Dendritic cell treated with granulocyte-macrophage colony-stimulating factor and Interleukin-4, amounts not matched to agents 40 ng/mL and 50 ng/mL, for 4 days (primary cell): ENCODE data around the gene PDF.

Experiments used
- H3K27ac Mint-ChIP-seq: one replicate; pipeline ENCODE4 v1.8.0; 2022; ENCODE audit warnings: mild to moderate bottlenecking, mixed read lengths
- H3K27me3 Mint-ChIP-seq: one replicate; pipeline ENCODE4 v1.8.0; 2022; ENCODE audit warnings: mild to moderate bottlenecking, mixed read lengths
- H3K36me3 Mint-ChIP-seq: one replicate; pipeline ENCODE4 v1.8.0; 2022; ENCODE audit warnings: low read depth, mixed read lengths
- H3K4me1 Mint-ChIP-seq: one replicate; pipeline ENCODE4 v1.8.0; 2022; ENCODE audit warnings: low read depth, mixed read lengths
- H3K4me3 Mint-ChIP-seq: one replicate; pipeline ENCODE4 v1.8.0; 2022; ENCODE audit warnings: mild to moderate bottlenecking, moderate library complexity, mixed read lengths
- H3K9me3 Mint-ChIP-seq: one replicate; pipeline ENCODE4 v1.8.0; 2022; ENCODE audit warnings: mixed read lengths
- intact Hi-C: fragments of 100-400 bp; cut with micrococcal nuclease; formaldehyde crosslinking; loops from one replicate; pipeline ENCODE4 v1.15.0; 2022

The PDF gene

GRCh38 chr16:69327585-69328310 is 2.6 kb downstream of the PDF start:
- no peaks in the 10 kb centered on the region for H3K9me3 Mint-ChIP-seq
- H3K4me1 Mint-ChIP-seq, result peaks cover 56% of the 10 kb centered on the region
- no peaks in the 10 kb centered on the region for H3K27me3 Mint-ChIP-seq
- H3K36me3 Mint-ChIP-seq, result peaks cover 80% of the 10 kb centered on the region
- intact Hi-C loops, result no loop called here
- H3K4me3 Mint-ChIP-seq, result no peak overlapping the region
- H3K27ac Mint-ChIP-seq, result no peak overlapping the region

- H3K9me3 Mint-ChIP-seq, result no peaks in the 10 kb centered on the region
- intact Hi-C loops, result no loop called here
- no peak overlapping the region for H3K4me3 Mint-ChIP-seq
- peaks cover 82% of the 10 kb centered on the region for H3K36me3 Mint-ChIP-seq
- H3K27me3 Mint-ChIP-seq, result no peaks in the 10 kb centered on the region
- H3K27ac Mint-ChIP-seq, result no peak overlapping the region
- H3K4me1 Mint-ChIP-seq, result peaks cover 56% of the 10 kb centered on the region
Measured at GRCh38 chr16:69326172-69326873, 4.1 kb downstream of the PDF start.

- Mint-ChIP-seq H3K27ac (no peak overlapping the region), H3K36me3 (peaks cover 87% of the 10 kb centered on the region), H3K4me1 (peaks cover 53% of the 10 kb centered on the region), H3K9me3 (no peaks in the 10 kb centered on the region), H3K4me3 (no peak overlapping the region), H3K27me3 (no peaks in the 10 kb centered on the region)
- intact Hi-C loops, result no loop called here
Measured at GRCh38 chr16:69325784-69326171, 4.6 kb downstream of the PDF start.

- Mint-ChIP-seq H3K4me1 (peaks cover 49% of the 10 kb centered on the region), H3K27ac (peak overlapping the region; percentile 40), H3K9me3 (no peaks in the 10 kb centered on the region), H3K36me3 (peaks cover 95% of the 10 kb centered on the region), H3K4me3 (no peak overlapping the region), H3K27me3 (no peaks in the 10 kb centered on the region)
- intact Hi-C loops, result no loop called here
Measured at GRCh38 chr16:69324585-69325253, 5.7 kb downstream of the PDF start.

- Mint-ChIP-seq H3K36me3 (peaks cover 95% of the 10 kb centered on the region), H3K9me3 (no peaks in the 10 kb centered on the region), H3K27ac (peak overlapping the region; percentile 40), H3K27me3 (no peaks in the 10 kb centered on the region), H3K4me1 (peaks cover 42% of the 10 kb centered on the region), H3K4me3 (no peak overlapping the region)
- intact Hi-C loops, result no loop called here
Measured at GRCh38 chr16:69324013-69324531, 6.3 kb downstream of the PDF start.

- intact Hi-C loops, result no loop called here
- no peaks in the 10 kb centered on the region for H3K9me3 Mint-ChIP-seq
- H3K36me3 Mint-ChIP-seq, result peaks cover 95% of the 10 kb centered on the region
- H3K4me1 Mint-ChIP-seq, result peaks cover 36% of the 10 kb centered on the region
- H3K4me3 Mint-ChIP-seq, result no peak overlapping the region
- no peaks in the 10 kb centered on the region for H3K27me3 Mint-ChIP-seq
- no peak overlapping the region for H3K27ac Mint-ChIP-seq
Measured at GRCh38 chr16:69323415-69323814, 7.0 kb downstream of the PDF start.

GRCh38 chr16:69322343-69322742 is 8.0 kb downstream of the PDF start:
- H3K27me3 Mint-ChIP-seq, result no peaks in the 10 kb centered on the region
- H3K36me3 Mint-ChIP-seq, result peaks cover 100% of the 10 kb centered on the region
- no peak overlapping the region for H3K27ac Mint-ChIP-seq
- H3K4me1 Mint-ChIP-seq, result peaks cover 32% of the 10 kb centered on the region
- H3K4me3 Mint-ChIP-seq, result no peak overlapping the region
- intact Hi-C loops, result no loop called here
- no peaks in the 10 kb centered on the region for H3K9me3 Mint-ChIP-seq

- Mint-ChIP-seq H3K4me3 (no peak overlapping the region), H3K9me3 (no peaks in the 10 kb centered on the region), H3K27ac (no peak overlapping the region), H3K4me1 (peaks cover 31% of the 10 kb centered on the region), H3K36me3 (peaks cover 100% of the 10 kb centered on the region), H3K27me3 (no peaks in the 10 kb centered on the region)
- intact Hi-C loops, result no loop called here
Measured at GRCh38 chr16:69321080-69321479, 9.3 kb downstream of the PDF start.

GRCh38 chr16:69320740-69321073 is 9.7 kb downstream of the PDF start:
- H3K36me3 Mint-ChIP-seq, result peaks cover 100% of the 10 kb centered on the region

GRCh38 chr16:69319826-69320739 is 10.3 kb downstream of the PDF start:
- Mint-ChIP-seq H3K36me3 (peaks cover 100% of the 10 kb centered on the region), H3K27ac (no peak overlapping the region), H3K27me3 (no peaks in the 10 kb centered on the region), H3K4me3 (no peak overlapping the region), H3K4me1 (peaks cover 24% of the 10 kb centered on the region), H3K9me3 (no peaks in the 10 kb centered on the region)
- intact Hi-C loops, result no loop called here

More at GRCh38 chr16:69320740-69321073, 9.7 kb downstream of the PDF start:
- Mint-ChIP-seq H3K27me3 (no peaks in the 10 kb centered on the region), H3K4me1 (peaks cover 27% of the 10 kb centered on the region), H3K4me3 (no peak overlapping the region), H3K9me3 (no peaks in the 10 kb centered on the region), H3K27ac (no peak overlapping the region)
- intact Hi-C loops, result no loop called here

- no peak overlapping the region for H3K27ac Mint-ChIP-seq
- peaks cover 100% of the 10 kb centered on the region for H3K36me3 Mint-ChIP-seq
- peaks cover 17% of the 10 kb centered on the region for H3K4me1 Mint-ChIP-seq
- no peaks in the 10 kb centered on the region for H3K27me3 Mint-ChIP-seq
- no peak overlapping the region for H3K4me3 Mint-ChIP-seq
- H3K9me3 Mint-ChIP-seq, result no peaks in the 10 kb centered on the region
- intact Hi-C loops, result no loop called here
Measured at GRCh38 chr16:69319381-69319780, 11.0 kb downstream of the PDF start.

GRCh38 chr16:69318911-69319289 is 11.5 kb downstream of the PDF start:
- intact Hi-C loops, result no loop called here
- Mint-ChIP-seq H3K27me3 (no peaks in the 10 kb centered on the region), H3K4me3 (no peak overlapping the region), H3K36me3 (peaks cover 100% of the 10 kb centered on the region), H3K27ac (no peak overlapping the region), H3K4me1 (peaks cover 15% of the 10 kb centered on the region), H3K9me3 (no peaks in the 10 kb centered on the region)

GRCh38 chr16:69318177-69318910 is 12.0 kb downstream of the PDF start:
- Mint-ChIP-seq H3K36me3 (peaks cover 100% of the 10 kb centered on the region), H3K27me3 (no peaks in the 10 kb centered on the region), H3K27ac (no peak overlapping the region), H3K4me1 (peaks cover 15% of the 10 kb centered on the region), H3K4me3 (no peak overlapping the region), H3K9me3 (no peaks in the 10 kb centered on the region)
- intact Hi-C loops, result no loop called here
